ENCODE measurements around the gene TOM1.

Gene TOM1

GRCh38 chr22:35307372-35307771, 7.7 kb downstream of the TOM1 start:
- DNase-seq (ENCODE audit: low read depth): no peak

GRCh38 chr22:35307892-35308291, 8.2 kb downstream of the TOM1 start:
- DNase-seq (ENCODE audit: low read depth): no peak

GRCh38 chr22:35308480-35309021, 8.9 kb downstream of the TOM1 start:
- no peak for DNase-seq (ENCODE audit: low read depth)

GRCh38 chr22:35310556-35311550, 11.2 kb downstream of the TOM1 start:
- no peak for DNase-seq (ENCODE audit: low read depth)

GRCh38 chr22:35311551-35311999, 11.9 kb downstream of the TOM1 start:
- no peak for DNase-seq (ENCODE audit: low read depth)

DNA sequence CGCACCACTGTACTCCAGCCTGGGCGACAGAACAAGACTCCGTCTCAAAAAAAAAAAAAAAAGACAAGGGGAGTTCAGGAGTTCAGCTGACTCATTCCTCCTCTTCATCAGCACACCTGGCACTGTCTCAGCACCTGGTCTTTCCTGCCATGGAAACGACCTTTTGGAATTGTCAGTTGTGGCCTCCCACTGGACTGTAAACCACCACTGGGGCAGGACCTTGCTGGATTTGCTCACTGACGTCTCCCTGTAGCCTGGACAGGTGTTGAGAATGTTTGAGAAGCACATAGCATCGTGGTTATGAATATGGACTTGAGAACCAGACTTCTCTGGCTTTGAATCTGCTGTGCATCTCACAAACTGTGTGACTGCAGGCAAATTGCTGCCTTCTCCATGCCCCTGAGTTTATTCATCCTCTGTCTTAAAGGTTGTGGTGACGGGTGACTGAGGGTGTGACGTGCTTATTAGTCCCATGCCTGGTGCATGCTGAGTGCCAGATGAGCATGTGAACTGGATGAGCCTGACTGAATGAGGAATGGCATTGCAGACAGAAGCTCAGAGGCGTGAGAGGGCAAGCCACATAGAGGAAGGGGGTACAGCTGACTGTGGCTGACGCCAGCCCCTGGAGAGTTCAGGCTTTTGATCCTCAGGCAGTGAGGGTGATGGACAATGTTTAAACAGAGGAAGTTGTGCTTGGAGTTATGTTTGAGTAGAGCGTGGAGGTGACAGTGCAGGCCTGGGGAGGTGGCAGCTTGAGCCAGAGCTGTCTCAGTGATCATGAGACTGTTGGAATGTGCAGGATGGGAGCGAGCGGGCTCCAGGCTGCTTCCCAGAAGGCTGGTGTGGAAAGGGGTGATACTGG, 12.7 kb downstream of the TOM1 start:
- DNase-seq (ENCODE audit: low read depth): no peak

DNA sequence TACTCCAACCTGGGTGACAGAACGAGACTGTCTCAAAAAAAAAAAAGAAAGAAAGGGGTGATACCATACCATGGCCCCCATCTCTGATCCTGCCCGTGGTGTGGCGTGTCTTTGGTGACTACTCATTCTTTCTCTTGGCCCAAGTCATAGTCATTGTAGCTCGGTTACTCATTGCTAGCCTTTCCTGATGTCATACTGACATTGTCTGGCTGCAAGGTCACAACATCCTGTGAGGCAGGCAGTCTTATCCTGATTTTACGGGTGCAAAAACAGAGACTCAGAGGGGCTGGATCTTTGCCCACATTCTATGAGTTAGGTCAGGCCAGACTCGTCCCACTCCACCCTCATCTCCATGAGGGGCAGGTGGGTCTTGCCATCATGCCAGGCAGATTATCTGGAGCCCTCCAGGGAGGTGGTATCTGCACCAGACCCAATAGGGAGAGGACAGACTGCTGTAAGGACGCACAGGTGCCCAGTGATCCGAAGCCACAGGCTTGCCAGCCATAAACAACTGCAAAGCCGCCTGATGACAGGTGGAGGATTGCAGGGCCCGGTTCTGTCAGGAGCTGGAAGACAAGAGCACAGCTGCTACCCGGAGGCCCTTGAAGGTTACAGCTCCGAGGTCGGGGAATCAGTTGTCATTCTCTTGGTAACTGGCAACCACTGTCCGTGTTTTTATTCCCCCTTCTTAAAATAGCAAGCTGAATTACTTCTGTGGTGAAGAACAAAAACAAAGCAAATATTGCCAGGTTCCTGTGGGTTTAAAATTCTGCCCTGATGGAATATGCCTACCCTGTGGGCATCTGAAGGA, 13.8 kb downstream of the TOM1 start:
- DNase-seq (ENCODE audit: low read depth): peak; percentile 68

DNA sequence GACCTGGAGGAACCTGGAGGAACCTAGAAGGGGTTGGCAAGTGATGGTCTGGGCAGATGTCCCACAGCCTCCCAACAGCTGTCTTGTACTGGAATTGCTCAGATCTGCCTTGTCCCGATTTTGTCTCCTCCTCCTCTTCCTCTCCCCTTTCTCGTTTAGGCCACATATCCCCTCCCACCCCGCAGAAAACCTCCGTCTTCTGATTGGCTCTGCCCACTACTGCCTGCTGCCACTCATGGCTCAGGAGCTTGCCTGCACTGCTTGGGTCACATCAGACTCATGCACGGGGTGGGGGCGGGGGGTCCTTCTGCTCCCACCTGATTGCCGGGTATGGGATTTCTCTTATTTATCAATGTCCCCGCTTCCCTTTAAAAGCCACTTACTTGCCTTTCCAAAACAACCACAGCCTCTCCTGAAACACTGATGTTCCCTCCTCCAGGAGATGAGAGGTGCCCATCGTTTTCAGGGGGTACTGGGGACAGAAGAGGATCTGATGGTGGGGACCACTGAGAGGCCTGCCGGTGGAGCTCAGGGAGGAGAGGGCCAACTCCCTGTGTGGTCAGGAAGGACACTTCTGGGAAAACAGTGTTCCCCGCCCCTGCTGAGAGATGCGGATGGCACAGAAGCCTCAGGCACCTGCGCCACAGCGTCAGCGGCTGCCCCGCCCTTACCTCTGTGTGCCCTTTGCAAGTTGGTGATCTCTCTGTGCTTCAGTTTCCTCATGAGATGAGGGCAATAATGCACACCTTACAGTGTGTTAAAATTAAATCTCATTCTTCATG, 14.7 kb downstream of the TOM1 start:
- DNase-seq (ENCODE audit: low read depth): no peak

- DNase-seq (ENCODE audit: low read depth): no peak
These were observed 15.6 kb downstream of the TOM1 start for GRCh38 chr22:35315141-35315854.

GRCh38 chr22:35315855-35316745, 16.4 kb downstream of the TOM1 start:
- DNase-seq (ENCODE audit: low read depth): no peak

DNA sequence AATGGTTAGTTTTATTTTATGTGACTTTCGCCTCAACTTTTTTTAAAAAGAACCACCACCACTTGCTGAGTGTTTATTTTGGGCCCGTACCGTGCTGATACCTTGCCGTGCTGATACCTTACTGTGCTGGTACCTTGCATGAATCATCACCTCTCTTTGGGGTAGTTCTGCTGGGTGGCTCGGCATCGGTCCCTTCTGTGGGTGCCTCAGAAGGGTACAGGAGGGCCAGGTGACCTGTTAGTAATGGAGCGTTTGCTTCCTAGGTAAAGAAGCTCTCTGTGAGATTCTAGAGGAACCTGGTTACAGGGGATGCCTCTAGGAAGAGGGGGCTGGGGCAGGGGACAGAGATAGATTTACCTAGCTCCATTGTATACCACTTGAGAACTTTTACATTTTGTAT, 17.1 kb downstream of the TOM1 start:
- DNase-seq (ENCODE audit: low read depth): no peak

- DNase-seq (ENCODE audit: low read depth): no peak
These were observed 18.1 kb downstream of the TOM1 start for GRCh38 chr22:35317680-35318290.

- DNase-seq (ENCODE audit: low read depth): no peak
These were observed 18.9 kb downstream of the TOM1 start for GRCh38 chr22:35318346-35319215.

DNA sequence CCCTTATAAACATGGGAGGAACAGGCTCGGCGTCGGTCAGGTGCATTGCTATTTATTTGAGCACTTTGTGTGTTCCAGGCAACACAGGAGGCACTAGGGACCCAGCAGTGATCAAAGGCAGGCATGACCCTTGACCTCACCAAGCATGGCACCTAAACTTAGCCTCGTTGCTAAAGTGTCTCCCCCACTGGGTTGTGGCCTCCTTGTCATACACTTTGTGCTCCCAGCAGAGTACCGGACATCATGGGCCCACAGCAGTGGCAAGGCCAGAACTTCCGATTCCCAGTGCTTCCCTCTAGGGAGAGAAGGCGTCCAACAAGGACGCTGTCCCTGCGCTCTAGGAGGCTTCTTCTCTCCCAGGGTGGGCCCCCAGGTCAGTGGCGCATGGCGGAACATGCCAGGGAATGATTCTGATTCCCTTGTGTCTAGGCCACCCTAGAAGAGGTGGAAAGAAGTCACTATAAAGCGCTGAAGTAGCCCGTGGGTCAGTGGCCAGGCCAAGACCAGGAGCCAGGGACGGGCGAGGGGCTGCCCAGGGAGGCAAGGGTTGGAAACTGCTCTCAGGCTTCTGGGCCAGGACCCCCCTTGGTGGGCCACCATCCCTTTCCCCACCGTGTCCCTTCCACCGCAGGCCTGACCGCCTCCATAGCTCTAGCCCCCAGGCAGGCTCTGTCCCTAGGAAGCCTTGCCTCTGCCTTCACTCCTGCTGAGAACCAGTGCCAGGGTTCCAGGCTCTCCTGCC, 19.7 kb downstream of the TOM1 start:
- DNase-seq (ENCODE audit: low read depth): no peak

GRCh38 chr22:35322126-35322525, 22.4 kb downstream of the TOM1 start:
- DNase-seq (ENCODE audit: low read depth): no peak

- no peak for DNase-seq (ENCODE audit: low read depth)
These were observed 23.2 kb downstream of the TOM1 start for GRCh38 chr22:35322893-35323292.

DNA sequence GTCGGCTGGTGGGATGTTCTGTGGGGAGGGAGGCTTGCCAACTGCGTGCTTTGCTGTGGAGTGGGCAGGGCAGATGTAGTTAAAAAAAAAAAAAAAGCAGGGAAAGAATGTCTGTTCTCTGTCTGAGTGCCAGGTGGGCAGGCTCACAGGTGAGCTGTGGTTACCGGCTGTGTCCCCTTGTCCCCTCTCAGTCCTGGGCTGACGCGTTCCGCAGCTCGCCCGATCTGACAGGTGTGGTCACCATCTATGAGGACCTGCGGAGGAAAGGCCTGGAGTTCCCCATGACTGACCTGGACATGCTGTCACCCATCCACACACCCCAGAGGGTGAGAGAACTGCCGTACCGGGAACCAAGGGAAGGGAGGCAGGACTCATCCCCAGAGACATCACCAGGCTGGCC, 23.6 kb downstream of the TOM1 start:
- no peak for DNase-seq (ENCODE audit: low read depth)

All from non-pigmented ciliary epithelial cell (primary cell).